ENCODE data around the gene GLTP.
"Not testable (repeated sequence)": the region's sequence is repeated elsewhere in the genome, so short reads cannot be mapped to it uniquely, and the experiment has no call there.

The GLTP gene

DNA sequence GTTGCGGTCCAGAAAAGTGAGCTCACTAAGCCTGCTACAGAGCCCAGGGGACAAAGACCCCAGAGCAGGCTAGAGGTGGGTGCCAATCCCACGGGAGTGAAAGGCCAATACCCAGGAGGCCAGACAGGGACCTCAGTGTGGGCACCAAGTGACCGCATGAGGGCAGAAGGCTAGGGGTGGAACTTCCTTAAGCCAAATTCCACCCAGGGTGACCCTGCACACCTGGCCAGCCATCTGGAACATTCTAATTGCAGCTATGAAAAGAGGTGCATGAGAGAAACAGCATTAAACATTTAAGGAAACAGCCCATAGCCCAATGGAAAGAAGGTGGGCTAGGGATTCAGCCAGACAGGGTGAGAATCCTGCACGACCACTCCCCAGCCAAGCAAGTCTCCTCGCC is 19.4 kb downstream of the GLTP start:
- DNase-seq, result no peak
- TF ChIP-seq, protein P1, sequence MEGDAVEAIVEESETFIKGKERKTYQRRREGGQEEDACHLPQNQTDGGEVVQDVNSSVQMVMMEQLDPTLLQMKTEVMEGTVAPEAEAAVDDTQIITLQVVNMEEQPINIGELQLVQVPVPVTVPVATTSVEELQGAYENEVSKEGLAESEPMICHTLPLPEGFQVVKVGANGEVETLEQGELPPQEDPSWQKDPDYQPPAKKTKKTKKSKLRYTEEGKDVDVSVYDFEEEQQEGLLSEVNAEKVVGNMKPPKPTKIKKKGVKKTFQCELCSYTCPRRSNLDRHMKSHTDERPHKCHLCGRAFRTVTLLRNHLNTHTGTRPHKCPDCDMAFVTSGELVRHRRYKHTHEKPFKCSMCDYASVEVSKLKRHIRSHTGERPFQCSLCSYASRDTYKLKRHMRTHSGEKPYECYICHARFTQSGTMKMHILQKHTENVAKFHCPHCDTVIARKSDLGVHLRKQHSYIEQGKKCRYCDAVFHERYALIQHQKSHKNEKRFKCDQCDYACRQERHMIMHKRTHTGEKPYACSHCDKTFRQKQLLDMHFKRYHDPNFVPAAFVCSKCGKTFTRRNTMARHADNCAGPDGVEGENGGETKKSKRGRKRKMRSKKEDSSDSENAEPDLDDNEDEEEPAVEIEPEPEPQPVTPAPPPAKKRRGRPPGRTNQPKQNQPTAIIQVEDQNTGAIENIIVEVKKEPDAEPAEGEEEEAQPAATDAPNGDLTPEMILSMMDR (IDR thresholded peaks at IDR 0.05; ENCODE audit: low read depth, low read length), result no peak
- no peak overlapping the region for H3K4me3 ChIP-seq (ENCODE audit: low read depth, low read length)
- H3K27me3 ChIP-seq (ENCODE audit: insufficient read depth, low read depth, severe bottlenecking), result no peaks in the 10 kb centered on the region
- H3K36me3 ChIP-seq, result peaks cover 8% of the 10 kb centered on the region
- no peaks in the 10 kb centered on the region for H3K9me3 ChIP-seq (ENCODE audit: severe bottlenecking)
- H3K27ac ChIP-seq, result no peak overlapping the region

DNA sequence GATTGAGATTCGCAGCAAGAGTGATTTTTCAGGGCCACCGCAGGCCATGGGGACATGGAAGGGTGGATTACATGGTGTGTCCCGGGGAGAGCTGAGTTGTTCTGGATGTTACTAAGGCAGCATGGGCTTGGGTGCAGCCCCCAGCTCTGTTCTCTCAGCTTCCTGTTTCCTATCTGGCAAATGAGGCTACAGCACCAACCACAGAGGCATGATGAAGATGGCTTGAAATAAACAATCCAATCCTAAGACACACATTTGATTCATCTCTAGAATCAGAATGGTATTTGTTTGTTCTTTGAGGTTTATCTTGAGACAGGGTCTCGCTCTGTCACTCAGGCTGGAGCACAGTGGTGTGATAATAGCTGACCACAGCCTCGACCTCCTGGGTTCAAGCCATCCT is 21.6 kb downstream of the GLTP start:
- no peaks in the 10 kb centered on the region for H3K27me3 ChIP-seq (ENCODE audit: insufficient read depth, low read depth, severe bottlenecking)
- no peaks in the 10 kb centered on the region for H3K9me3 ChIP-seq (ENCODE audit: severe bottlenecking)
- H3K27ac ChIP-seq, result peak overlapping the region; percentile 26
- DNase-seq, result no peak
- TF ChIP-seq, protein P1 (IDR thresholded peaks at IDR 0.05; ENCODE audit: low read depth, low read length), result no peak
- H3K4me3 ChIP-seq (ENCODE audit: low read depth, low read length), result no peak overlapping the region
- H3K36me3 ChIP-seq, result peaks cover 16% of the 10 kb centered on the region

DNA sequence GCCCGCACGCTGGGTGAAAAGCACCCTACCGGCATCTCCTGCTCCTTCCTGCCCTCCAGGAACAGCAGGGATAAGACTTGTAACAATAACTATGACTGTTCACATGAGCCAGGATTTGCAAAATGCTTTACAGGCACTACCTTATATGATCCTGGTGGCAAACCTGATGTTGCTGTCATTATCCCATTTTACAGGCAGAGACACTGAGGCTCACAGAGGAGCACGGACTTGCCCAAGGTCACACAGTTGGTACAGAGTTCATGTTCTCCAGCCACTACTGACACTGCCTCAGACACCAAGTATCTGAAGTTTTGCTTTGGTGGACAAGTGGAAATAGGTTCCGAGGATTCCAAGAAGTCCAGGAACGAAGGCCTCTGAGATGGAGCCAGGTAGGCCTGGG is 22.6 kb downstream of the GLTP start:
- Histone ChIP-seq H3K27me3 (ENCODE audit: insufficient read depth, low read depth, severe bottlenecking) (no peaks in the 10 kb centered on the region), H3K9me3 (ENCODE audit: severe bottlenecking) (no peaks in the 10 kb centered on the region), H3K27ac (no peak overlapping the region), H3K36me3 (peaks cover 16% of the 10 kb centered on the region), H3K4me3 (ENCODE audit: low read depth, low read length) (no peak overlapping the region)
- TF ChIP-seq, protein P1 (IDR thresholded peaks at IDR 0.05; ENCODE audit: low read depth, low read length), result no peak
- no peak for DNase-seq

DNA sequence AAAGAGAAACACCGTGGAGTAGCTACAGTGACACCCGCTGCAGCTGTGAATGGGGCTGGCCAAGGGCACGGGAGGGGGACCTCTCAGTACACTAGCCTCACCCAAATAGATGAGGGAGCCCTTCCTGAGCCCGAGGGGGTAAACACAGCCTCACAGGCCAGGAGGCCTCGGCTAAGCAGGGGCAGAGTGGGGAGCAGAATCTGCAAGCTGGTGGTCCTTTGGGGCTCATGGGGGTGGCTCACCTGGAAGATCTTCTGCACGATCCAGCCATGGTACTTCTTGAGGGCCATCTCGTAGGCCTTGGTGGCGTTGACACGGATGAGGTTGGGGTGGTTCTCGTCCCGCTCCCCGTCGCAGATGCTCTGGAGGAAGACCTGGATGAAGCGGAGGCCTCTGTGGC is 25.0 kb downstream of the GLTP start:
- no peak for DNase-seq

DNA sequence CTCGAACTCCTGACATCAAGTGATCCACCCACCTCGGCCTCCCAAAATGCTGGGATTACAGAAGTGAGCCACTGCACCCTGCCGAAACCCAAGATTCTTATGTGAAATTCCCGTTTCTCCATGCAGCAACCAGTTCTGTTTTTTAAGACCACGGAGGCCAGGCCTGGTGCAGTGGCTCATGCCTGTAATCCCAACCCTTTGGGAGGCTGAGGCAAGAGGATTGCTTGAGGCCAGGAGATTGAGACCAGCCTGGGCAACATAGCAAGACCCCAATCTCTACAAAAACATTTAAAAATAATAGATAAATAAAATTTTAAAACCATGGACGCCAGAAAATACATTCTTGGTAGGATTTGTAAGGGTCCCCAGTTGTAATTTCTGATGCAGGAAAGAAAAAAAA is 29.8 kb downstream of the GLTP start:
- not testable (repeated sequence) for H3K9me3 ChIP-seq (ENCODE audit: severe bottlenecking); DNase-seq; H3K27ac ChIP-seq; H3K4me3 ChIP-seq (ENCODE audit: low read depth, low read length); H3K36me3 ChIP-seq; H3K27me3 ChIP-seq (ENCODE audit: insufficient read depth, low read depth, severe bottlenecking)

More for the DNA sequence above, 25.0 kb downstream of the GLTP start:
- Histone ChIP-seq H3K36me3 (peaks cover 16% of the 10 kb centered on the region), H3K9me3 (ENCODE audit: severe bottlenecking) (no peaks in the 10 kb centered on the region), H3K4me3 (ENCODE audit: low read depth, low read length) (no peak overlapping the region), H3K27ac (no peak overlapping the region), H3K27me3 (ENCODE audit: insufficient read depth, low read depth, severe bottlenecking) (no peaks in the 10 kb centered on the region)
- TF ChIP-seq, protein P1 (IDR thresholded peaks at IDR 0.05; ENCODE audit: low read depth, low read length), result no peak

DNA sequence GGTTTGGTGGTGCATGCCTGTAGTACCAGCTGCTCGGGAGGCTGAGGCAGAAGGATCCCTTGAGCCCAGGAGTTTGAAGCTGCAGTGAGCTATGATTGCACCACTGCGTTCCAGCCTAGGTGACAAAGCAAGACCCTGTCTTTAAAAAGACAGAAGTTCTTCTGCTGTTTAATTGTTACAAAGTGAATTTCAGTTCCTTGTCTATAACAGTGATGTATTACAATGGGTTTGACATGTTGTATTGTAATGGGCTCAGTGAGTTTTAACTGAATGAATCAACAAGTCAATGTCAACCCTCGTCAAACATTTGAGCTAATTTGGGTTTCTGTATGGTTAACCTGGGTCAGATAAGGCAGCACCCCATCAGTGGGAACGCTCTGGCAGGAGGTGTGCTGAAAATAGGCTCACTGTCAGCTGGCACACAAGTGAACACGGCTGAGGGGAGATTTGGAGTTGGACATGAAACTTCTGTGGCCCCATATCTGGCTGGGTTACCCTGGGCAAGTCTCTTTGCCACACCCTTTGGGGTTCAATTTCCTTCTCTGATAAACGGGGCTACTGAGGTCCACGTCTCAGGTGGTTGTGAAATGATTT is 33.1 kb downstream of the GLTP start:
- Histone ChIP-seq H3K9me3 (ENCODE audit: severe bottlenecking) (no peaks in the 10 kb centered on the region), H3K36me3 (no peaks in the 10 kb centered on the region), H3K27ac (no peak overlapping the region), H3K4me3 (ENCODE audit: low read depth, low read length) (no peak overlapping the region), H3K27me3 (ENCODE audit: insufficient read depth, low read depth, severe bottlenecking) (no peaks in the 10 kb centered on the region)
- TF ChIP-seq, protein P1 (IDR thresholded peaks at IDR 0.05; ENCODE audit: low read depth, low read length), result no peak
- DNase-seq, result no peak
